HepG2 (cell line): ENCODE measurements around the gene TMEM154. TPM values are rescaled to one million over a fixed set of nuclear protein-coding genes. Genes with fewer than 3 reads are reported as not detected.
A peak's percentile ranks its signal among the peaks of the same experiment; 100 is the strongest.

Experiments used
- ATAC-seq: fragments of 200-7000 bp; cut with Tn5 transposase; 3 replicates; pipeline ENCODE4 v1.9.1; 2020; ENCODE audit warnings: mild to moderate bottlenecking, moderate library complexity
- BruUV-seq: library from RNA; stranded (reverse); fragments of 400-500 nt; replicated peaks from 2 replicates; lab custom pipeline; 2021; lab: Mats Ljungman, UMichigan
- CTCF ChIA-PET: fragments of 300-600 bp; formaldehyde crosslinking; extraction: SDS; loops from one replicate; lab custom pipeline; 2021; ENCODE audit warnings: low total read pairs, inconsistent platforms, low intra/inter-chr PET ratio; lab: Yijun Ruan, JAX
- POLR2A ChIA-PET: fragments of 350-600 bp; sonication (Branson Sonifier 250); formaldehyde crosslinking; loops from one replicate; lab custom pipeline; 2020; ENCODE audit warnings: antibody characterized with exemption, inconsistent platforms; lab: Yijun Ruan, JAX
- DNase-seq: peaks from one replicate; pipeline ENCODE4 v3.0.0-alpha.2; 2015; ENCODE audit warnings: low spot score
- FAIRE-seq: peaks from 3 replicates; lab custom pipeline; 2011; peaks lifted over from hg19 to GRCh38; lab: Jason Lieb, UNC
- H2AFZ ChIP-seq: one replicate; pipeline ENCODE4 v1.6.1; 2011; ENCODE audit warnings: low read length, inconsistent platforms
- H3K27ac ChIP-seq: fragments of 300-600 bp; 3 replicates; pipeline ENCODE4 v1.8.0; 2011; ENCODE audit warnings: mixed run types, mild to moderate bottlenecking, mixed read lengths, low read length, inconsistent platforms; ENCODE audit not compliant: insufficient read depth; ENCODE audit errors: extremely low read length
- H3K27me3 ChIP-seq, 2 experiments: fragments of 200-600 bp in 1 of 2; 2 replicates in 1 of 2; 3 replicates in 1 of 2; pipeline versions ENCODE4 v1.6.0 to v1.8.0; 2011; ENCODE audit warnings: low read length in 2 of 2, mild to moderate bottlenecking in 2 of 2, moderate library complexity in 2 of 2, inconsistent platforms in 1 of 2; ENCODE audit not compliant: insufficient read depth in 2 of 2, control insufficient read depth in 1 of 2
- H3K36me3 ChIP-seq, 2 experiments: fragments of 200-600 bp in 1 of 2; replicated peaks in 1 of 2; 2 replicates in 1 of 2; 3 replicates in 1 of 2; pipeline versions ENCODE4 v1.5.1 to v1.8.0; 2011; ENCODE audit warnings: low read length in 2 of 2, inconsistent platforms in 1 of 2; ENCODE audit not compliant: insufficient read depth in 2 of 2, control insufficient read depth in 1 of 2
- H3K4me1 ChIP-seq: 2 replicates; pipeline ENCODE4 v1.5.1; 2012; ENCODE audit warnings: low read length, inconsistent platforms; ENCODE audit not compliant: insufficient read depth
- H3K4me2 ChIP-seq: 2 replicates; pipeline ENCODE4 v1.6.0; 2011; ENCODE audit warnings: low read depth, low read length, inconsistent platforms
- H3K4me3 ChIP-seq, 3 experiments: fragments of 200-600 bp in 1 of 3; sonication (generic), shearing (Covaris generic) in 1 of 3; replicated peaks in 1 of 3; 2 replicates each; pipeline ENCODE4 v1.5.1; 2011 to 2016; ENCODE audit warnings: low read length in 3 of 3, inconsistent platforms in 2 of 3, low read depth in 2 of 3, mild to moderate bottlenecking in 2 of 3, control low read depth in 1 of 3, mixed read lengths in 1 of 3; ENCODE audit not compliant: insufficient read depth in 1 of 3
- H3K79me2 ChIP-seq: one replicate; pipeline ENCODE4 v1.6.1; 2011; ENCODE audit warnings: low read length, inconsistent platforms; ENCODE audit not compliant: insufficient read depth
- H3K9ac ChIP-seq: 2 replicates; pipeline ENCODE4 v1.6.0; 2011; ENCODE audit warnings: mild to moderate bottlenecking, low read depth, low read length, inconsistent platforms; ENCODE audit not compliant: insufficient read depth
- H3K9me3 ChIP-seq: 2 replicates; pipeline ENCODE4 v1.5.1; 2012; ENCODE audit warnings: mild to moderate bottlenecking, low read length
- H4K20me1 ChIP-seq: 2 replicates; pipeline ENCODE4 v1.6.0; 2011; ENCODE audit warnings: inconsistent platforms, mild to moderate bottlenecking, low read length, moderate library complexity; ENCODE audit not compliant: insufficient read depth
- DRAP1 ChIP-seq: IDR thresholded peaks from 2 replicates; pipeline ENCODE4 v1.6.1; 2016; ENCODE audit warnings: missing genetic modification reagents, missing compliant biosample characterization
- HIVEP1 ChIP-seq: sonication (generic); formaldehyde crosslinking; IDR thresholded peaks from 2 replicates; pipeline ENCODE4 v1.4.0; 2020; ENCODE audit warnings: mild to moderate bottlenecking, missing genetic modification reagents
- HNF4A ChIP-seq: sonication (generic); formaldehyde crosslinking; IDR thresholded peaks from 2 replicates; pipeline ENCODE4 v1.4.0; 2020; ENCODE audit warnings: missing genetic modification reagents
- HNF4G ChIP-seq, 2 experiments: sonication (generic) in 1 of 2; formaldehyde crosslinking in 1 of 2; IDR thresholded peaks; 2 replicates each; pipeline versions ENCODE4 v1.4.0 to v1.6.1; 2011 to 2020; ENCODE audit warnings: borderline replicate concordance in 2 of 2, low read depth in 2 of 2, mild to moderate bottlenecking in 2 of 2, low read length in 1 of 2, missing genetic modification reagents in 1 of 2, moderate library complexity in 1 of 2
- KAT8 ChIP-seq: IDR thresholded peaks from 2 replicates; pipeline ENCODE4 v1.6.1; 2016; ENCODE audit warnings: missing genetic modification reagents, missing compliant biosample characterization
- KDM5A ChIP-seq: fragments of 200-600 bp; sonication (generic); IDR thresholded peaks from 2 replicates; pipeline ENCODE4 v1.7.0; 2018; ENCODE audit warnings: antibody characterized with exemption, mild to moderate bottlenecking, low read length, borderline replicate concordance
- NCOA2 ChIP-seq: sonication (generic); formaldehyde crosslinking; IDR thresholded peaks from 2 replicates; pipeline ENCODE4 v1.8.0; 2022; ENCODE audit warnings: inconsistent platforms
- RFX3 ChIP-seq: IDR thresholded peaks from 2 replicates; pipeline ENCODE4 v1.6.1; 2016; ENCODE audit warnings: missing biosample characterization, missing genetic modification reagents
- SIX1 ChIP-seq: sonication (generic); formaldehyde crosslinking; IDR thresholded peaks from 2 replicates; pipeline ENCODE4 v1.4.0; 2020; ENCODE audit warnings: missing genetic modification reagents, borderline replicate concordance
- TGIF2 ChIP-seq: IDR thresholded peaks from 2 replicates; pipeline ENCODE4 v1.6.1; 2016; ENCODE audit warnings: control low read depth, missing compliant biosample characterization
- ZNF629 ChIP-seq: sonication (generic); formaldehyde crosslinking; conservative IDR thresholded peaks from 2 replicates; pipeline ENCODE4 v1.5.0; 2020; ENCODE audit warnings: missing genetic modification reagents
- ZNF672 ChIP-seq: sonication (generic); formaldehyde crosslinking; IDR thresholded peaks from 2 replicates; pipeline ENCODE4 v1.8.1; 2022; ENCODE audit warnings: missing genetic modification reagents
- ZNF772 ChIP-seq: sonication (generic); formaldehyde crosslinking; IDR thresholded peaks from 2 replicates; pipeline ENCODE4 v1.5.0; 2020; ENCODE audit warnings: mild to moderate bottlenecking, missing genetic modification reagents
- ZNF816 ChIP-seq: sonication (generic); formaldehyde crosslinking; IDR thresholded peaks from 2 replicates; pipeline ENCODE4 v1.8.0; 2022; ENCODE audit warnings: missing genetic modification reagents, mild to moderate bottlenecking, borderline replicate concordance
- WGBS: methylation state at CpG from one replicate; pipeline ENCODE4 v1.1.6; 2017; ENCODE audit warnings: low lambda C conversion rate; 5-methylcytosine and 5-hydroxymethylcytosine counted together
- in situ Hi-C: cut with HindIII; loops from 2 replicates; pipeline ENCODE4 v1.10.0; 2017; ENCODE audit warnings: low pct_unique_long_range_greater_than_20kb; ENCODE audit not compliant: extremely low pct_ligation_motif_present
- intact Hi-C: fragments of 100-400 bp; cut with micrococcal nuclease; formaldehyde crosslinking; loops from one replicate; pipeline ENCODE4 v1.10.0; 2022; ENCODE audit not compliant: unreplicated experiment
- polyA plus RNA-seq, 8 experiments: library from polyadenylated mRNA; depleted of rRNA in 3 of 8; stranded (reverse) in 7 of 8; unstranded in 1 of 8; fragments of >200 nt; fragmentation: Illumina TruSeq in 4 of 8; extraction: Trizol in 4 of 8; gene quantifications; 2 replicates each; pipeline versions ENCODE4 v1.2.1 to v1.2.3, GENCODE V29; 2011 to 2016; ENCODE audit warnings: low read depth in 4 of 8, missing spikeins in 1 of 8, mixed read lengths in 1 of 8; ENCODE audit not compliant: insufficient read depth in 1 of 8
- total RNA-seq, 5 experiments: library from RNA; depleted of rRNA; stranded (reverse); fragments of >200 nt; fragmentation: Illumina TruSeq; extraction: Trizol; gene quantifications; 2 replicates each; pipeline ENCODE4 v1.2.3, GENCODE V29; 2016; ENCODE audit warnings: low read depth in 1 of 5

Gene TMEM154
- total and polyA plus RNA-seq, 2 of the 13 experiments (the other 11 are each of a cell fraction or from before 2014, with no cell fraction given), result 0.03 TPM; not detected in 1

GRCh38 chr4:152699313-152699712 is 19.5 kb upstream of the TMEM154 start:
- TF ChIP-seq KDM5A (no peak), ZNF772 (CRISPR knock-in tag) (no peak), DRAP1 (CRISPR knock-in tag) (no peak), ZNF672 (CRISPR knock-in tag) (no peak), TGIF2 (no peak), RFX3 (CRISPR knock-in tag) (no peak), HIVEP1 (no peak), KAT8 (CRISPR knock-in tag) (no peak), NCOA2 (no peak)
- TF ChIP-seq, all 625 proteins: peak for 0
- H2AFZ ChIP-seq, result no peak overlapping the region
- no peaks in the 10 kb centered on the region for H3K27me3 ChIP-seq
- no peaks in the 10 kb centered on the region for H3K9me3 ChIP-seq
- no peak overlapping the region for H3K4me3 ChIP-seq
- in situ Hi-C loops (no loop called here), intact Hi-C loops (no loop called here)
- no peak overlapping the region for H3K9ac ChIP-seq
- ChIA-PET POLR2A (no interaction called here), CTCF (no interaction called here)
- BruUV-seq, result no TSS peak
- no peak for DNase-seq
- no peak overlapping the region for H3K27ac ChIP-seq
- WGBS, result 52% methylated on average over 4 of the region's 4 CpGs
- no peak for ATAC-seq
- H3K4me2 ChIP-seq, result no peak overlapping the region
- no peak for FAIRE-seq
- peaks cover 25% of the 10 kb centered on the region for H3K4me1 ChIP-seq
- H4K20me1 ChIP-seq, result no peaks in the 10 kb centered on the region
- no peaks in the 10 kb centered on the region for H3K79me2 ChIP-seq
- H3K36me3 ChIP-seq, result no peaks in the 10 kb centered on the region

GRCh38 chr4:152698089-152698499 is 18.3 kb upstream of the TMEM154 start:
- ATAC-seq (peak; percentile 83), DNase-seq (no peak), FAIRE-seq (no peak)
- intact Hi-C loops, result no loop called here
- no peak overlapping the region for H3K9ac ChIP-seq
- no TSS peak for BruUV-seq
- peak overlapping the region; percentile 8; the same call in 1 of the 2 replicates for H3K4me2 ChIP-seq
- no peak overlapping the region for H2AFZ ChIP-seq
- ChIA-PET CTCF (no interaction called here), POLR2A (no interaction called here)
- in situ Hi-C loops, result no loop called here
- no peaks in the 10 kb centered on the region for H3K27me3 ChIP-seq
- peak; percentile 64 for TF ChIP-seq ZNF629 (CRISPR knock-in tag)
- TF ChIP-seq HNF4A (CRISPR knock-in tag), result peak; percentile 47
- TF ChIP-seq HNF4G (IDR thresholded peaks at IDR 0.05; ENCODE audit: borderline replicate concordance, low read depth, low read length), result peak; percentile 39; the same call in 1 of the 2 replicates
- TF ChIP-seq HNF4G (CRISPR knock-in tag; IDR thresholded peaks at IDR 0.05; ENCODE audit: borderline replicate concordance, low read depth), result no peak
- no peak for TF ChIP-seq SIX1 (CRISPR knock-in tag)
- TF ChIP-seq ZNF816 (CRISPR knock-in tag), result no peak
- no peaks in the 10 kb centered on the region for H3K79me2 ChIP-seq
- peaks cover 25% of the 10 kb centered on the region for H3K4me1 ChIP-seq
- 0% methylated on average over 1 of the region's 1 CpG for WGBS
- H3K36me3 ChIP-seq, result no peaks in the 10 kb centered on the region
- no peak overlapping the region for H3K27ac ChIP-seq
- no peaks in the 10 kb centered on the region for H4K20me1 ChIP-seq
- no peak overlapping the region for H3K4me3 ChIP-seq
- no peaks in the 10 kb centered on the region for H3K9me3 ChIP-seq
